Activated naive CD8-positive, alpha-beta T cell (primary cell): ENCODE measurements around the gene ANP32B.
"Not testable (repeated sequence)": the region's sequence is repeated elsewhere in the genome, so short reads cannot be mapped to it uniquely, and the experiment has no call there.

ENCODE experiments used
- H3K27ac Mint-ChIP-seq: one replicate; pipeline ENCODE4 v1.8.0; 2021; ENCODE audit warnings: mixed read lengths
- H3K27me3 Mint-ChIP-seq: one replicate; pipeline ENCODE4 v1.8.0; 2021; ENCODE audit warnings: mixed read lengths
- H3K36me3 Mint-ChIP-seq: one replicate; pipeline ENCODE4 v1.8.0; 2021; ENCODE audit warnings: mixed read lengths
- H3K4me1 Mint-ChIP-seq: one replicate; pipeline ENCODE4 v1.8.0; 2021; ENCODE audit warnings: low read depth, mixed read lengths
- H3K4me3 Mint-ChIP-seq: one replicate; pipeline ENCODE4 v1.8.0; 2021; ENCODE audit warnings: mild to moderate bottlenecking, mixed read lengths
- H3K9me3 Mint-ChIP-seq: one replicate; pipeline ENCODE4 v1.8.0; 2021; ENCODE audit warnings: low read depth, mixed read lengths

The ANP32B gene

GRCh38 chr9:97982683-97983588 is at the start of gene ANP32B:
Gene ANP32B, plus strand, starts transcription at chr9:97983341. Its CDS starts 215 bp downstream, at chr9:97983556.
- Mint-ChIP-seq H3K36me3 (peaks cover 6% of the 10 kb centered on the region), H3K4me3 (peak within 1 kb of the TSS; percentile 86), H3K4me1 (peaks cover 60% of the 10 kb centered on the region), H3K27me3 (no peaks in the 10 kb centered on the region), H3K27ac (peak within 1 kb of the TSS; percentile 84), H3K9me3 (no peaks in the 10 kb centered on the region)

DNA sequence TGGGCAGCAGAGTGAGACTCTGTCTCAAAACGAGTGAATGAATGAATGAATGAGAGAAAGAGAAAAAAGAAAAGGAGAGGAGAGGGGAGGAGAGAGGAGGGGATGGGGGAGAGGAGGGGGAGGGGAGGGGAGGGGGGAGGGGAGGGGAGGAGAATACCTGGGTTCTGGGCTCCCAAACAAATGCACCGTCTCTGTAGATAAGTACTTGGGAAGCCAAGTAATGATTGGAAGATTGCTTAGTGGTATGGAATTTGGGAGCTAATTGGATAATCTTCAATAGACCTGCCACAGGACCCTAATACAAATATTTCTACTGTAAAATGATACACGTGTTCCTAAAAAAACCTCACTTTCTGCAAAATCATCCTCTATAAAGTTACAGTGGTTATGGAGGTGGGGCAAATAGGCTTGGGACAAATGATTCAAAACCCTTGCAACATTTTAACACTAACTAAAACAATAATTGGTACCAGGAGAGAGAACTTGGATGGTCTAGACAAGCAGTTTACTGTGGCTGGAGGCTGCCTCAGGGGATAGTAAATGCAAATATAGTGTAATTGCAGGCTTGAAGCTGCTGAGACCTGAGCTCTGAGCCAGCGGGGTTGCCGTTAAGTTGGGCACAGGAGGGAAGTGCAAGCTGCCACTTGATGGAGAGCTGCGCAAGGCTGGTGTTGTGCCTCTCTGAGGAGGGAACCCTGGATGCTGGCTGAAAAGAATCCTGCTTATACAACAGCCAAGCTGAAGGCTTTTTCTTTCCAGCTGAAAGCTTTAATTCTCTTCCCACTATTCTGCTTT is 48.6 kb upstream of the ANP32B start:
- no peaks in the 10 kb centered on the region for H3K9me3 Mint-ChIP-seq
- no peak overlapping the region for H3K27ac Mint-ChIP-seq
- H3K27me3 Mint-ChIP-seq: no peaks in the 10 kb centered on the region
- peaks cover 74% of the 10 kb centered on the region for H3K4me1 Mint-ChIP-seq
- no peaks in the 10 kb centered on the region for H3K36me3 Mint-ChIP-seq
- no peak overlapping the region for H3K4me3 Mint-ChIP-seq

DNA sequence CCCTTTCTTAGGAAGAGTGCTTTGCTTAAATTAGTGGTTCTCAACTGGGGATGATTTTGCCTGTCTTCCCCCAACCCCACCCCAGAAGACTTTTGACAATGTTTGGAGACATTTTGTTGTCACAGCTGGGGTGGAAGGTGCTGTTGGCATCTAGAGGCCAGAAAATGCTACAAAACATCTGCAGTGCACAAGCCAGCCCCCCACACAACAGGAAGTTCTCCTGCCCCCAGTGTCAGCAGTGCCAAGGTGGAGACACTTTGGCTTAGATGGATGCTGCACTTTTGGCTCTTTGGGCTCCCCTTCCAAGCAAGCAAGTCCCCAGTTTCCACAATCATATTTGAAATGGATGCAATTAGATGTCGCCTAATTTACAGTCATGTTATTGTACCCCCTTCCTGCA is 47.9 kb upstream of the ANP32B start:
- no peaks in the 10 kb centered on the region for H3K27me3 Mint-ChIP-seq
- no peak overlapping the region for H3K27ac Mint-ChIP-seq
- H3K9me3 Mint-ChIP-seq: no peaks in the 10 kb centered on the region
- H3K36me3 Mint-ChIP-seq: no peaks in the 10 kb centered on the region
- no peak overlapping the region for H3K4me3 Mint-ChIP-seq
- H3K4me1 Mint-ChIP-seq: peaks cover 66% of the 10 kb centered on the region

DNA sequence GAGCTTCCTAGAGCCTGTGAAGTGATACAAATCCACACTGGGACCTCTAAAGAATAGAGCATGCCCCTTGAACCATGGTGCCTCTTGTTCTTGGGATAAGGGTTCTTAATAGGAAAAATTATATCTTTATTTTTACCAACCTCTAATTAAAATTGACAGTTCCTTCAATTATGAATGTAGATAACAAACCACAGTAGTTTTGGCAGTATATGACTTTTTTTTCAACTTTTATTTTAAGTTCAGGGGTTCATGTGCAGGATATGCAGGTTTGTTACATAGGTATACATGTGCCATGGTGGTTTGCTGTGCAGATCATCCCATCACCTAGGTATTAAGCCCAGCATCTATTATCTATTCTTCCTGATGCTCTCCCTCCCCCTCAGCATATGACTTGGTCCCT is 46.1 kb upstream of the ANP32B start:
- no peaks in the 10 kb centered on the region for H3K36me3 Mint-ChIP-seq
- no peaks in the 10 kb centered on the region for H3K9me3 Mint-ChIP-seq
- H3K4me1 Mint-ChIP-seq: peaks cover 50% of the 10 kb centered on the region
- H3K27ac Mint-ChIP-seq: no peak overlapping the region
- H3K27me3 Mint-ChIP-seq: no peaks in the 10 kb centered on the region
- no peak overlapping the region for H3K4me3 Mint-ChIP-seq

DNA sequence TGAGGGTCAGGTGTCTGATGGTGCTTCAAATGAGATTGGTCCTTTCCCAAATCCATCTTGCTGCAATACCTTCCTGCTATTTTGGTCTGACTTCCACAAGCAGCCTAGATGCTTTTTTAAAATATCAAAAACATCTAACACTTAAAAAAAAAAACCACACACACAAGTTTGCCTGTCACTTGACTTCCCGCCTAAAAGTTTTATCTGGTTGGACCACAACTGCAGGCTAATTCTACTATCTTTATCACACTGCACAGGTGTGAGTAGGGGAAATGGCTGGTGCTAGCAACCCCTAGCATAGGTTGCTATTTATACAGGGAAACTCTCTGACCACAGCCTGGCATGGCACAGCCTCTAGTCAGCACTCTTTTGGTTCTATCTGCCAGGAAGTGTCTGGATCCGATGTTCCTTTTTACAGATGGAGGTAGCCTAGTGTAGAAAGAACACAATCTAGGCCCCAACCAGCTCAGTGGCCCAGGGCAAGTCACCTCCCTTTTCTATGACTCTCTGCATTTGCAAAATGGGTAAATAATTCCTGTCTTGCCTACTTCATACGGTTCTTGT is 45.0 kb upstream of the ANP32B start, which contains the start of gene HEMGN:
TSS of gene HEMGN (minus strand) at position 92 of the 564 bp plus-strand sequence. CDS start at position 56, 36 bp downstream.
- peak within 1 kb of the TSS; percentile 94 for H3K27ac Mint-ChIP-seq
- peaks cover 45% of the 10 kb centered on the region for H3K4me1 Mint-ChIP-seq
- H3K4me3 Mint-ChIP-seq: peak within 1 kb of the TSS; percentile 35
- no peaks in the 10 kb centered on the region for H3K36me3 Mint-ChIP-seq
- no peaks in the 10 kb centered on the region for H3K27me3 Mint-ChIP-seq
- H3K9me3 Mint-ChIP-seq: no peaks in the 10 kb centered on the region

GRCh38 chr9:97940233-97940632 is 42.9 kb upstream of the ANP32B start:
- Mint-ChIP-seq H3K4me1 (peaks cover 33% of the 10 kb centered on the region), H3K27ac (no peak overlapping the region), H3K4me3 (no peak overlapping the region), H3K9me3 (no peaks in the 10 kb centered on the region), H3K27me3 (no peaks in the 10 kb centered on the region), H3K36me3 (no peaks in the 10 kb centered on the region)

- Mint-ChIP-seq H3K4me3 (no peak overlapping the region), H3K27ac (no peak overlapping the region), H3K4me1 (peaks cover 28% of the 10 kb centered on the region), H3K36me3 (no peaks in the 10 kb centered on the region), H3K27me3 (no peaks in the 10 kb centered on the region), H3K9me3 (no peaks in the 10 kb centered on the region)
Measured at GRCh38 chr9:97940741-97941140, 42.4 kb upstream of the ANP32B start.

- Mint-ChIP-seq H3K4me1 (peaks cover 24% of the 10 kb centered on the region), H3K36me3 (no peaks in the 10 kb centered on the region), H3K4me3 (no peak overlapping the region), H3K27ac (no peak overlapping the region), H3K27me3 (no peaks in the 10 kb centered on the region), H3K9me3 (no peaks in the 10 kb centered on the region)
Measured at GRCh38 chr9:97941323-97941722, 41.8 kb upstream of the ANP32B start.

GRCh38 chr9:97943308-97943855 is 39.8 kb upstream of the ANP32B start:
- no peaks in the 10 kb centered on the region for H3K36me3 Mint-ChIP-seq
- H3K4me3 Mint-ChIP-seq: no peak overlapping the region
- H3K27ac Mint-ChIP-seq: no peak overlapping the region
- H3K27me3 Mint-ChIP-seq: no peaks in the 10 kb centered on the region
- no peaks in the 10 kb centered on the region for H3K9me3 Mint-ChIP-seq
- H3K4me1 Mint-ChIP-seq: peaks cover 10% of the 10 kb centered on the region

DNA sequence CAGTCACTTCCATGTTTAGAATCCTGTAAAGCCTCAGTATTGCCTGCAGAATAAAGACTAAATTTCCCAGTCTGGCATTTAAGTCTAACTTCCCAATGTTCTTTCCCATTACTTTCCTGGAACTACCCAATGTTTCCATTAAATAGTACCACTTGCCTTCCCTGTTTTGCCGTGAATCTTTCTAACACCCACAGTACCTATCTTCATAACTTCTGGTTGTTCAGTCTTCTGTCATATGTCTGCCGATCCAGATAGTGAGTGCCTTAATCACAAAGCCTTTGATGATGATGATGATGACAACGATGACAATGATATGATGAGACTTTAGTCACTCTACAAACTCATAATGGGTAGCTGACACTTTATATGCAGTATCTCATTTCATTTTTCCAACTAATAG is 38.5 kb upstream of the ANP32B start:
- H3K9me3 Mint-ChIP-seq: no peaks in the 10 kb centered on the region
- peaks cover under 1% of the 10 kb centered on the region for H3K36me3 Mint-ChIP-seq
- H3K4me1 Mint-ChIP-seq: no peaks in the 10 kb centered on the region
- H3K27me3 Mint-ChIP-seq: no peaks in the 10 kb centered on the region
- no peak overlapping the region for H3K27ac Mint-ChIP-seq
- H3K4me3 Mint-ChIP-seq: no peak overlapping the region

DNA sequence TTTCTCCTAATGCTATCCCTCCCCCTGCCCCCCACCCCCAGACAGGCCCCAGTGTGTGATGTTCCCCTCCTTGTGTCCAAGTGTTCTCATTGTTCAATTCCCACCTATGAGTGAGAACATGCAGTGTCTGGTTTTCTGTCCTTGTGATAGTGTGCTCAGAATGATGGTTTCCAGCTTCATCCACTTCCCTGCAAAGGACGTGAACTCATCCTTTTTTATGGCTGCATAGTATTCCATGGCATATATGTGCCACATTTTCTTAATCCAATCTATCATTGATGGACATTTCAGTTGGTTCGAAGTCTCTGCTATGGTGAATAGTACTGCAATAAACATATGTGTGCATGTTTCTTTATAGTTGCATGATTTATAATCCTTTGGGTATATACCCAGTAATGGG is 37.7 kb upstream of the ANP32B start:
- not testable (repeated sequence) for H3K4me1 Mint-ChIP-seq, H3K9me3 Mint-ChIP-seq, H3K27me3 Mint-ChIP-seq, H3K4me3 Mint-ChIP-seq, H3K36me3 Mint-ChIP-seq, H3K27ac Mint-ChIP-seq

DNA sequence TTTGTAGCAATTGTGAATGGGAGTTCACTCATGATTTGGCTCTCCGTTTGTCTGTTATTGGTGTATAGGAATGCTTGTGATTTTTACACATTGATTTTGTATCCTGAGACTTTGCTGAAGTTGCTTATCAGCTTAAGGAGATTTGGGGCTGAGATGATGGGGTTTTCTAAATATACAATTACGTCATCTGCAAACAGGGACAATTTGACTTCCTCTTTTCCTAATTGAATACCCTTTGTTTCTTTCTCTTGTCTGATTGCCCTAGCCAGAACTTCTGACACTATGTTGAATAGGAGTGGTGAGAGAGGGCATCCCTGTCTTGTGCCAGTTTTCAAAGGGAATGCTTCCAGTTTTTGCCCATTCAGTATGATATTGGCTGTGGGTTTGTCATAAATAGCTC is 36.0 kb upstream of the ANP32B start:
- H3K4me3 Mint-ChIP-seq, H3K27ac Mint-ChIP-seq, H3K27me3 Mint-ChIP-seq, H3K36me3 Mint-ChIP-seq, H3K9me3 Mint-ChIP-seq, H3K4me1 Mint-ChIP-seq: not testable (repeated sequence)

- not testable (repeated sequence) for H3K36me3 Mint-ChIP-seq, H3K27ac Mint-ChIP-seq, H3K9me3 Mint-ChIP-seq, H3K27me3 Mint-ChIP-seq, H3K4me3 Mint-ChIP-seq, H3K4me1 Mint-ChIP-seq
Measured at GRCh38 chr9:97950873-97951272, 32.3 kb upstream of the ANP32B start.

DNA sequence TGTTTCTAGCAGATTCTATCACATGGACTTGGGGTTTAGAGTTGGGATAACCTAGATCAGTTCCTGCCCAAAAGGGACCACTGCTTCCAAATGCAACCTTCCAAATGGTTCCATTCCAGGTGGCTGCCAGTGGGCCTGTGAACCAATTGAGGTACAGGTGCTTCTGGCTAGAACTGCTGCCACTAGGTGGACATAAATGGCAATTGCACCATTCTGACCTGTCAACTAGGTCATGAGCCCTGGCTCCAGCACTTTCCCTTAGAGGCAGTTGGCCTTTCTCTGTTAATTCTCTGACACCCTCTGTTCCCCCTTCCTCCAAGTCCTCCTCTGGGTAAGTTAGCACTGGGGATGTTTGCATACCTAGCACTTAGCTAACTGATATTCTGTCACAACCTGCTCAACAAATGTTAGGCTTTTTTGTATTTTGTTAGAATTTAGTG is 28.6 kb upstream of the ANP32B start:
- Mint-ChIP-seq H3K27me3 (no peaks in the 10 kb centered on the region), H3K36me3 (peaks cover 2% of the 10 kb centered on the region), H3K27ac (no peak overlapping the region), H3K9me3 (peaks cover 3% of the 10 kb centered on the region), H3K4me3 (no peak overlapping the region), H3K4me1 (peaks cover 3% of the 10 kb centered on the region)

GRCh38 chr9:97956331-97956730 is 26.8 kb upstream of the ANP32B start:
- Mint-ChIP-seq H3K4me3 (no peak overlapping the region), H3K9me3 (no peaks in the 10 kb centered on the region), H3K4me1 (peaks cover 1% of the 10 kb centered on the region), H3K27me3 (no peaks in the 10 kb centered on the region), H3K27ac (no peak overlapping the region), H3K36me3 (no peaks in the 10 kb centered on the region)
